Skeletal muscle tissue (tissue), 4 donors: ENCODE data around the gene VAT1L. TPM values are rescaled to one million over a fixed set of nuclear protein-coding genes. Genes with fewer than 3 reads are reported as not detected.
A peak's percentile ranks its signal among the peaks of the same experiment; 100 is the strongest.

Experiments used
- H3K27ac ChIP-seq: one replicate; pipeline ENCODE4 v1.7.0; 2013; ENCODE audit warnings: mild to moderate bottlenecking, low read depth, low read length, inconsistent platforms
- H3K27me3 ChIP-seq, 3 donors: one replicate each; pipeline ENCODE4 v1.7.0; 2013; ENCODE audit warnings: low read length in 3 of 3; ENCODE audit not compliant: control insufficient read depth in 3 of 3, insufficient read depth in 3 of 3
- H3K36me3 ChIP-seq, 3 donors: one replicate each; pipeline ENCODE4 v1.7.0; 2013; ENCODE audit warnings: low read length in 3 of 3; ENCODE audit not compliant: control insufficient read depth in 3 of 3, insufficient read depth in 3 of 3
- H3K4me1 ChIP-seq, 3 donors: one replicate each; pipeline ENCODE4 v1.7.0; 2013; ENCODE audit warnings: low read length in 3 of 3, mild to moderate bottlenecking in 3 of 3; ENCODE audit not compliant: control insufficient read depth in 3 of 3, insufficient read depth in 3 of 3
- H3K4me3 ChIP-seq, 3 donors: one replicate each; pipeline ENCODE4 v1.7.0; 2013; ENCODE audit warnings: low read length in 3 of 3
- H3K9ac ChIP-seq, 3 donors: one replicate each; pipeline ENCODE4 v1.7.0; 2013; ENCODE audit warnings: low read length in 3 of 3, mild to moderate bottlenecking in 3 of 3, moderate library complexity in 2 of 3, low read depth in 1 of 3
- H3K9me3 ChIP-seq, 3 donors: one replicate each; pipeline ENCODE4 v1.7.0; 2013; ENCODE audit warnings: low read length in 3 of 3; ENCODE audit not compliant: control insufficient read depth in 3 of 3
- total RNA-seq: library from RNA; depleted of rRNA; stranded (reverse); fragments of >200 nt; gene quantifications from one replicate; pipeline ENCODE4 v1.2.3, GENCODE V29; 2014
- donor health status: Osteomylitis.

The VAT1L gene
- total RNA-seq, 1 donor from 2014 or later = 5.2 TPM

DNA sequence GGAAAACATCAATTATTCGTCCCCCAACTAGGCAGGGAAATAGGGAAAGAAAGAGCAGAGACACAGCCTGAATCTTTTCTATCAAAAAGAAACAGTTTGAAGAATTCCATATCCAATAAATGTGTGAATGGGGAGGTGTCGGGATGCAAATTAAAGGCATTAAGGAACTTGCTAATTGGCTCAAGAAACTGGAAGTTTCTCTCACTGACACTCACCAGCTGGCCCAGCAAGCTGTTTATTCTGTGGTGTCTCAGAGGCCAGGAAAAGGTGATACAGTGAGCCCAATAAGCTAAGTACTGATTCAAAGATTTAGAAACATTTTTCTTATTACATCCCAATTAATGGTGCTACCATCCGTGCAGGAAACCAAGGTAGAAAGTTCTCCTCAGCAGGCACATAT, 129.6 kb downstream of the VAT1L start:
- Histone ChIP-seq H3K9ac (no peak overlapping the region), H3K4me3 (no peak overlapping the region), H3K27me3 (peaks cover 0 to 6% (median 0%) of the 10 kb centered on the region in 3 donors), H3K9me3 (no peaks in the 10 kb centered on the region), H3K36me3 (no peaks in the 10 kb centered on the region), H3K27ac (no peak overlapping the region), H3K4me1 (no peaks in the 10 kb centered on the region)

DNA sequence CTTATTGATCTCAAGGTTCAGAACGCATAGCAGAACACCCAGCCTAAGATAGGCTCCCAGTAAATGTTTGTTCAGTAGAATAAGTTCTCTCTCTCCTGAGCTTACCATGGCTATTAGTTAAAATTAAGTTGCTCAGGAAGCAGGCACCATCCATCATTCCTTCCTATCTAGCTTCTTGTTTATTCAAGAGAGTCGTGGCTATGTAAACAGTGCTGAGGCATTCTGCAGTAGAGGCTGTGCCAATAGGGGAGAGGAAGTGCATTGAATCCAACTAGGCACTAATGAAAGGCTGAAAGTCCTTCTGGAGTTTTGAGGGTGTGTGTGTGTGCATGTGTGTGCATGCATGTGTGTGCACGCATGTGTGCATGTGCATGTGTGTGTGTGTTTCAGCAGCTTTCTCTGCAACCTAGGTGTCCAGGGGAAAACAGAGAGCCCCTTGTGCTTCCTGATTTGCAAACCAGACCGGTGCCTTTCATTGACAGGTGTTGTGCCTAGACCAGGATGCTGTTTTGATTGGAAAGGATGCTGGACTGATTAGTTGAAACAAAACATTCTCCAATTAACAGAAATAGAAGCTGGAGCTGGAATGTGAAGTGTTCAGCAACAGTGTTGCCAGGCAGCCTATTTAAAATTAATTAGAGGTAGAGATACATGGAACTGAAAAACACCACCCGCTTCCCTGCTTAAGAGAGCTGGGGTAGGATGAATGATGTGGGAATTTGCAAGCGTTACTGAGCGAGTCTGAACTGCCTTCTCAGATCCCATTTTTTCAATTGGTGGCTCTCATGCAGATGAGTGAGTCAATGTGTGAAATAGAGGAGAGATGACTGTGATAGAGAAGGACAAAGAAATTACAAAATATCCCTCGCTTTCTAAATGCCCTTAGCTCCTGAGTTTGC, 130.7 kb downstream of the VAT1L start:
- H3K27ac ChIP-seq = peak overlapping the region; percentile 33
- no peaks in the 10 kb centered on the region for H3K9me3 ChIP-seq
- peaks cover 0 to 6% (median 0%) of the 10 kb centered on the region in 3 donors for H3K27me3 ChIP-seq
- H3K9ac ChIP-seq = no peak overlapping the region
- H3K36me3 ChIP-seq = no peaks in the 10 kb centered on the region
- H3K4me1 ChIP-seq = no peaks in the 10 kb centered on the region
- H3K4me3 ChIP-seq = no peak overlapping the region

DNA sequence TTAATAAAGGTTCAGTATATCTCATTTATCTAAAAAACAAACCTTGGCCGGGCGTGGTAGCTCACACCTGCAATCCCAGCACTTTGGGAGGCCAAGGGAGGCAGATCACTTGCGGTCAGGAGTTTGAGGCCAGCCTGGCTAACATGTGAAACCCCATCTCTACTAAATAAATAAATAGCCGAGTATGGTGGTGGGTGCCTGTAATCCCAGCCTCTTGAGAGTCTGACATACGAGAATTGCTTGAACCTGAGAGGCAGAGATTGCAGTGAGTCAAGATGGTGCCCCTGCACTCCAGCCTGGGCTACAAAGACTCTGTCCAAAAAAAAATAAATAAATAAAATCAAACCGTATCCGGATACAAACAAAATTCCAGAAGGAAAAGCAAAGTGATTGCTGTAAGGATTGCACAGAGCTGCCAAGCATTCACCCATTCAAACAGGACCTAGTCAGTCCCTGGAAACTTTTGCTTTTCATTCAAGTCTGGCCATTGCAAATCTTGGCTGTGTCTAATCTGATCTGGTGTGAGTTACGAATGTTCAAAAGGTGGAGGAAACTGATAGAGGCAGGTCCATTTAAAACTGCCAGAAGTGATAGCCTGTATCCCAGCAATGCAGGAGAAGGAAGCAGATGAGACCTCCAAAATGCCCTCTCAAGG, 131.5 kb downstream of the VAT1L start:
- peaks cover 0 to 6% (median 0%) of the 10 kb centered on the region in 3 donors for H3K27me3 ChIP-seq

DNA sequence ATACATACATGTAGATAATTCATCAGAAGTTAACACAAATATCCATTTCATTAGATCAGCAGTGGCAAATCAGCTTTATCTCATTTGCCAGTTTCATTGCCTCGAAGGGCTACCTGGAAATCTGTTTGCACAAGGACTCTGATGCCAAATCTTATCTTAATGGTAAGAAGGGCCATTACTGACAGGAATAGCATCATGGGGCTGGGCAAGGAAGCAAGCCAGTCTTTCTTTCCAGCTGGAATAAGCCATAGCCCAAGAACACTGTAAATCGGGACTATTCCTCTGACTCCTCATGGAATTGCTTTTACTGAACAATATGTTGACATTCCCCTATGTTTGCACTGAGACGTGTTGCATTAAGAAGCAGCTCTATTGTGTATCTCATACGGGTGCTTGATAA, 132.6 kb downstream of the VAT1L start:
- no peaks in the 10 kb centered on the region for H3K4me1 ChIP-seq
- H3K27ac ChIP-seq = no peak overlapping the region
- peaks cover 0 to 4% (median 0%) of the 10 kb centered on the region in 3 donors for H3K27me3 ChIP-seq
- H3K9ac ChIP-seq = no peak overlapping the region
- no peaks in the 10 kb centered on the region for H3K36me3 ChIP-seq
- no peak overlapping the region for H3K4me3 ChIP-seq
- no peaks in the 10 kb centered on the region for H3K9me3 ChIP-seq

More for the DNA sequence above, 131.5 kb downstream of the VAT1L start:
- no peak overlapping the region for H3K4me3 ChIP-seq
- H3K9ac ChIP-seq = no peak overlapping the region
- no peaks in the 10 kb centered on the region for H3K36me3 ChIP-seq
- H3K4me1 ChIP-seq = no peaks in the 10 kb centered on the region
- H3K27ac ChIP-seq = peak overlapping the region; percentile 33
- no peaks in the 10 kb centered on the region for H3K9me3 ChIP-seq

DNA sequence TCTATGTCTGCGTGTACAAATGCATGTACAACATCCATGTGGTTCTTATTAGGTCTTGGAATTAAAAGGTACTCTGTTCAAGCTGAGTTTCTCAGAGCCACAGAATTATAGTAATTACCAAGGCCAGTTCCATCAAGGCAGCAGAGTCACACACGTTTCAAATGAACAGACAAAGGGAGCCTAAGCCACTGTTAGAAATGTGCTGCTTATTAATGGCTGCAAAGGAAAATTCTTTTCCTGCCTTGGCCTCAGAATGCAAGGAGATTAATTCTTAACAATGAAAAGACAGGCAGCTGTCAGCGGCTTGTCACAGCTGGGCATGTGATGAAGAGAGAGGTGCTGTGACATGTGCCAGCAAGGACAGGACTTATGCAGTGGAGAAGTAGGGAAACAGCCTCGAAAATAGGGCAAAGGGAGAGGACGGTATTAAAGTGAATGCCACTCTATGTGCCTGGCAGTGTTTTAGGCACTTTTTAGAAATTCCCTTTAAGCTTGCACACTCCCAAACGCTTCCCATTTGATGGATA, 133.9 kb downstream of the VAT1L start:
- Histone ChIP-seq H3K4me3 (no peak overlapping the region), H3K27ac (no peak overlapping the region), H3K4me1 (no peaks in the 10 kb centered on the region), H3K9me3 (no peaks in the 10 kb centered on the region), H3K9ac (no peak overlapping the region), H3K36me3 (no peaks in the 10 kb centered on the region), H3K27me3 (peaks cover 0 to 3% (median 0%) of the 10 kb centered on the region in 3 donors)

DNA sequence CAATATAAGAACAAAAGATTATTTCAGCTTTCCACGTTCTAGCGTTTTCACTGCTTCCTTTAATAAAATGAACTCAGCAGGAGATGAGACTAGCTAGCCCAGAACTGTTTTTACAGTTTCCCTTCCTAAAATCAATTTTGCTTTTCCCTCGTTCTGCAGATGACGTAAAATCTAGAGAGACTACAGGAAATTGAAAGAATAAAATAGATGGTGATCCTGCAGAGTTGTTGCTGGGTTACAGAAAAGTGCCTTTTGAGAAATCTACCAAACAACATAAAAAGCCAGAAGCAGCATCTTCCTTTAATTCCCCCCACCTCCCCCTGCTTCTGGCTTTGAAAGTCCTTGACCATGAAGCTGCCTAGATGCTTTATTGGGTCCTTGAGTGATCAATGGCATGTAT, 137.2 kb downstream of the VAT1L start:
- Histone ChIP-seq H3K27ac (no peak overlapping the region), H3K4me1 (no peaks in the 10 kb centered on the region), H3K9me3 (no peaks in the 10 kb centered on the region), H3K9ac (no peak overlapping the region), H3K4me3 (no peak overlapping the region), H3K27me3 (peaks cover 0 to 3% (median 0%) of the 10 kb centered on the region in 3 donors), H3K36me3 (no peaks in the 10 kb centered on the region)

DNA sequence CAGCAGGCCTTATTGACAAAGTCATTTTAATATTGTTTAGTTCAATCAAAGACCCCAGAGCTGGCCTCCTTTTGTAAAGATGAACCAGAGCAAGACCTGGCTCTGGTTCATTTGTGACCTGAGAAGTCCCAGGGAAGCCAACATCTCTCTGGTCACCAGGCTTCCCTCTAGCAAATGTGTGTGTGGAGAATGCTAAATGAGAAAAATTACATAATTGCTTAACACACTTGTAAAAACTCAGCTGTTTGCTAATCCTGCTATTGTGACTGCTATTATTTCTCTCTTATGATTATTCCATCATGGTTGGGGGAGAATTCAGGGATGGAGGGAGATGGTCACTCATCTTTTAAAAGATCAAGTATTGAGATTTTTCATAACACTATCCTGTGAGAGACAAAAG, 139.7 kb downstream of the VAT1L start:
- no peaks in the 10 kb centered on the region for H3K9me3 ChIP-seq
- H3K4me3 ChIP-seq = no peak overlapping the region
- H3K27ac ChIP-seq = no peak overlapping the region
- no peaks in the 10 kb centered on the region for H3K4me1 ChIP-seq
- H3K27me3 ChIP-seq = no peaks in the 10 kb centered on the region
- no peak overlapping the region for H3K9ac ChIP-seq
- no peaks in the 10 kb centered on the region for H3K36me3 ChIP-seq

DNA sequence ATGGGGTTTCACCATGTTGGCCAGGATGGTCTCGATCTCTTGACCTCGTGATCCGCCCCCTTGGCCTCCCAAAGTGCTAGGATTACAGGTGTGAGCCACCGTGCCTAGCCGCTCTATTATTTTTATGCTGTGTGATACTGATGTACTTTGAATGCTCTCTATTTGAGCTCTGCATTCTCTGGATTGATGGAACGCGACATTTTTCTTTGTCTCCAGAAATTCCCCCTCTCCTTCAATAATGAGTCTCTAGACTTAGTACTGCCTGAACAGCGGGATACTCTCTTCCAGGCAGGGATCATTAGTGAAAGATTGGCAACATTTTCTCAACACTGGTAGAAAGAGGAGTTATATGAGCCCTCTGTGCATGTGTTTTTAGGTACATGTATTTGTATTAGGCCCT, 140.6 kb downstream of the VAT1L start:
- H3K4me3 ChIP-seq = no peak overlapping the region
- no peak overlapping the region for H3K27ac ChIP-seq
- H3K4me1 ChIP-seq = no peaks in the 10 kb centered on the region
- H3K36me3 ChIP-seq = no peaks in the 10 kb centered on the region
- H3K9ac ChIP-seq = no peak overlapping the region
- no peaks in the 10 kb centered on the region for H3K9me3 ChIP-seq
- H3K27me3 ChIP-seq = no peaks in the 10 kb centered on the region

DNA sequence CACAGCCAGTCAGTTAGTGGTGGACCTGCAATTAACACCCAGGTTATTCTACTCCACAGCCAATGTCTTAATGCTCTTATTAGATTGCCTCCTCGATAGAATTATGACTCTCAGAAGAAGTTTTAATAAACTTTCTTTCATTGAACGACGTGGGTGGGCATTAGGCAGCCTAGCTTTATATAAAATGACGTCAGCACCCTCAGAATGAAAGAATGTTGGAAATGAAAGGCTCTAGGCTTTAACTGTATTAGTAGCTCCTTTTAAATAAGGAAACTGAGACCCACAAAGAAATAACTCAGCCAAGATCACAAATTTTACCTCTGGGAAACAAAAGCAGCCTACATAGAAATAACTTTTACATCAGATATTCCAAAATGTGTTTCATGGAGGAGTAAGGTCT, 142.7 kb downstream of the VAT1L start:
- Histone ChIP-seq H3K36me3 (no peaks in the 10 kb centered on the region), H3K9me3 (no peaks in the 10 kb centered on the region), H3K4me1 (no peaks in the 10 kb centered on the region), H3K27me3 (no peaks in the 10 kb centered on the region), H3K4me3 (no peak overlapping the region), H3K9ac (no peak overlapping the region), H3K27ac (no peak overlapping the region)
